HEK293 (cell line): Measurements from ENCODE around the gene TP73.

Experiments used
- CTCF ChIA-PET: fragments of 350-600 bp; formaldehyde crosslinking; extraction: SDS; loops from one replicate; lab custom pipeline; 2021; ENCODE audit warnings: antibody characterized with exemption; lab: Yijun Ruan, JAX
- POLR2A ChIA-PET: fragments of 300-600 bp; formaldehyde crosslinking; extraction: SDS; loops from one replicate; lab custom pipeline; 2020; ENCODE audit warnings: antibody characterized with exemption, inconsistent platforms; lab: Yijun Ruan, JAX
- H3K27ac ChIP-seq: fragments of 200-500 bp; sonication (Bioruptor generic); 2 replicates; pipeline ENCODE4 v1.5.1; 2014; ENCODE audit warnings: low read depth, low read length, control low read depth, inconsistent platforms; ENCODE audit errors: extremely low read depth
- H3K36me3 ChIP-seq, 2 experiments: fragments of 200-500 bp in 1 of 2; sonication (Bioruptor generic) in 1 of 2; 1 replicate in 1 of 2; 2 replicates in 1 of 2; pipeline ENCODE4 v1.5.1; 2014 to 2017; ENCODE audit warnings: inconsistent platforms in 2 of 2, low read length in 2 of 2; ENCODE audit not compliant: control insufficient read depth in 2 of 2, insufficient read depth in 1 of 2
- H3K4me1 ChIP-seq: fragments of 200-500 bp; sonication (Bioruptor generic); 2 replicates; pipeline ENCODE4 v1.5.1; 2014; ENCODE audit warnings: mild to moderate bottlenecking, low read length, inconsistent platforms; ENCODE audit not compliant: control insufficient read depth, insufficient read depth
- H3K4me3 ChIP-seq: 2 replicates; pipeline ENCODE4 v1.5.1; 2011; ENCODE audit warnings: low read depth, mild to moderate bottlenecking, control low read depth, low read length, moderate library complexity
- H3K9me3 ChIP-seq: fragments of 200-500 bp; sonication (Bioruptor generic); 2 replicates; pipeline ENCODE4 v1.5.1; 2014; ENCODE audit warnings: low read depth, low read length, inconsistent platforms; ENCODE audit not compliant: control insufficient read depth, insufficient read depth
- EGR2 ChIP-seq: fragments of 450-650 bp; formaldehyde crosslinking; IDR thresholded peaks from 2 replicates; pipeline ENCODE4 v1.5.1; 2016; ENCODE audit warnings: low read depth, missing biosample characterization, missing genetic modification characterization
- SCRT2 ChIP-seq: fragments of 450-650 bp; formaldehyde crosslinking; IDR thresholded peaks from 2 replicates; pipeline ENCODE4 v1.5.1; 2016; ENCODE audit warnings: missing biosample characterization, missing genetic modification characterization
- ZFHX2 ChIP-seq: fragments of 450-650 bp; formaldehyde crosslinking; conservative IDR thresholded peaks from 2 replicates; pipeline ENCODE4 v1.5.1; 2016; ENCODE audit warnings: missing biosample characterization, missing genetic modification characterization
- ZNF19 ChIP-seq: fragments of 450-650 bp; formaldehyde crosslinking; IDR thresholded peaks from 2 replicates; pipeline ENCODE4; 2016; ENCODE audit warnings: missing biosample characterization, missing genetic modification characterization, low read depth
- ZNF366 ChIP-seq: fragments of 450-650 bp; formaldehyde crosslinking; conservative IDR thresholded peaks from 2 replicates; pipeline ENCODE4 v1.5.1; 2016; ENCODE audit warnings: missing biosample characterization, missing genetic modification characterization
- ZNF510 ChIP-seq: fragments of 450-650 bp; formaldehyde crosslinking; IDR thresholded peaks from 2 replicates; pipeline ENCODE4 v1.5.1; 2018; ENCODE audit warnings: mild to moderate bottlenecking, missing genetic modification characterization, missing biosample characterization; ENCODE audit not compliant: insufficient replicate concordance
- ZNF560 ChIP-seq: fragments of 450-650 bp; formaldehyde crosslinking; IDR thresholded peaks from 2 replicates; pipeline ENCODE4 v1.5.1; 2017; ENCODE audit warnings: missing biosample characterization, missing genetic modification characterization, borderline replicate concordance
- ZNF623 ChIP-seq: fragments of 450-650 bp; formaldehyde crosslinking; IDR thresholded peaks from 2 replicates; pipeline ENCODE4 v1.5.1; 2016; ENCODE audit warnings: missing biosample characterization, missing genetic modification characterization
- ZNF792 ChIP-seq: fragments of 450-650 bp; formaldehyde crosslinking; IDR thresholded peaks from 2 replicates; pipeline ENCODE4 v1.5.1; 2016; ENCODE audit warnings: missing biosample characterization, missing genetic modification characterization
- TF ChIP-seq, protein P1 (sequence below): fragments of 450-650 bp; formaldehyde crosslinking; IDR thresholded peaks from 2 replicates; pipeline ENCODE4 v1.5.1; 2016; ENCODE audit warnings: missing biosample characterization, missing genetic modification characterization, low read depth
- TF ChIP-seq, protein P2 (sequence below): fragments of 450-650 bp; formaldehyde crosslinking; IDR thresholded peaks from 2 replicates; pipeline ENCODE4 v1.5.1; 2016; ENCODE audit warnings: missing biosample characterization, missing genetic modification characterization
- TF ChIP-seq, protein P3 (sequence below): fragments of 450-650 bp; formaldehyde crosslinking; IDR thresholded peaks from 2 replicates; pipeline ENCODE4 v1.5.1; 2016; ENCODE audit warnings: missing biosample characterization, missing genetic modification characterization
- TF ChIP-seq, protein P4 (sequence below): fragments of 450-650 bp; formaldehyde crosslinking; IDR thresholded peaks from 2 replicates; pipeline ENCODE4 v1.5.0; 2017; ENCODE audit warnings: missing biosample characterization, missing genetic modification characterization, borderline replicate concordance
- TF ChIP-seq, protein P5 (sequence below): fragments of 450-650 bp; IDR thresholded peaks from 2 replicates; pipeline ENCODE4 v1.5.1; 2018; ENCODE audit warnings: missing biosample characterization, mild to moderate bottlenecking, missing genetic modification characterization

Gene TP73

DNA sequence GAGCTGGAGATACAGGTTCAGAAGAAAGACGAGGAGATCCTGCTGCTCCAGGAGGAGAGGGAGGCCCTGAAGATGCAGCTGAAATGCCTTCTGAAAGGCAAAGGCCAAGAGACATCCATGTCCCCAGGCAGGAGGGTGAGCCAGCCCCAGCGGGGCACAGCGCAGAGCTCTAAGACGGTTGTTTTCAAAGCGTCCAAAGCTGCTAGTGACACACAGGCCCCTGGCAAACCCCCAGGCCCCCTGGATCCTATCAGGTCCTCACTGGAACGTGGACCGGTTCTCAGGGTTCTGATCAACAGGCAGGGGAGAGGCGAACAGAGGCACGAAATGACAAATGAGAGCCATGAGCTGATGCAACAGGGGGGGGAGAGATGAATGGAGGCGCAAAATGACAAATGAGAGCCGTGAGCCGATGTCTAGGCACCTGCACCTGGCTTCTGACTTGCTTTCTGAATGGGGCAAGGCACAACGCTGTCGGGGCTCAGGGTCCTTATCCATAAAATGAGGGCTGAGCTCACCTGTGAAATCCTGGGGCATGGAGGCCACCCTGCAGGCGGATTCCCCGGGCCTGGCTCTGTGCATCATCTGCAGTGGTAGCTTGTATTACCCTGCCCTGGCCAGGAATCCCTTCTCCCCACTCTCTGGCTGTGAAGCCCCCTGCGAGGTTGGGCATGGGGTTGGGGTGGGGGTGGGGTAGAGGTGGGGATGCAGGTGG, 109.1 kb downstream of the TP73 start (continued):
- TF ChIP-seq ZNF560 (tag by site-specific recombination) = no peak
- TF ChIP-seq SCRT2 = no peak
- no peak for TF ChIP-seq ZNF792

DNA sequence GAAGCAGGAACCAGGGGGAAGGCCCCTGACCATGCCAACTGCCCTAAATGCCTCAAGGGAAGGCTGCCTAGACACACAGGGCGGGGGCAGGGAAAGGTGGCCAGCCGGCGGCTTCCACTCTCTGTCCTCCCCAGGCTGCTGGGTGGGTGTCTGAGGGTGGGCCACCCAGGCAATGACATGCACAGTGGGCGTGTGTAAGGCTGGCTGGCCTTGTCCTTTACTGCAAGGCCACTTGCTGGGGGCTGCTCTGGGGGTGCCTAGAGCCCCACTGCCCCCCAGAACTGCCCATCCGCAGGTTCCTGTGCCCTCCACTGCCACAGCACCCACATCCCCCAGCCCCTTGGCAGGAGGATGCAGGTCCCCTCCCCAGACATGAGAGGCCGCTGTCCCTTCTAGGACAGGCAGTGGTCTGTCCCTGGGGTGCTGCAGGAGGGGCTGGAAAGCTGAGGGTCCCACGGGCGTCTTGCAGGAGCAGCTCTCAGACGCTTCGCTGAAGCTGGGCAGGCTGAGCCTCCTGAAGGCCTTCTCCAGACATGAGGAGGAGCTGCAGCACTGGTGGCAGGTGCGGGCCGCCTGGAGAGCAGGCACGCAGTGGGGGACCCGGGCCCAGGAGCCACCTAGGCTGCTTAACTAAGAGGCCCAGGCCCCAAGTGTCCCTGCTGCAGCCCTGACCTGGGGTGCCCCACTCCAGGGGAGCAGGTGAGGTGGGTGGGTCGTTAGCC, 110.0 kb downstream of the TP73 start:
- CTCF ChIA-PET = no interaction called here
- Histone ChIP-seq H3K4me3 (no peak overlapping the region), H3K4me1 (no peaks in the 10 kb centered on the region), H3K36me3 (no peaks in the 10 kb centered on the region), H3K27ac (no peak overlapping the region)
- TF ChIP-seq, protein P1, sequence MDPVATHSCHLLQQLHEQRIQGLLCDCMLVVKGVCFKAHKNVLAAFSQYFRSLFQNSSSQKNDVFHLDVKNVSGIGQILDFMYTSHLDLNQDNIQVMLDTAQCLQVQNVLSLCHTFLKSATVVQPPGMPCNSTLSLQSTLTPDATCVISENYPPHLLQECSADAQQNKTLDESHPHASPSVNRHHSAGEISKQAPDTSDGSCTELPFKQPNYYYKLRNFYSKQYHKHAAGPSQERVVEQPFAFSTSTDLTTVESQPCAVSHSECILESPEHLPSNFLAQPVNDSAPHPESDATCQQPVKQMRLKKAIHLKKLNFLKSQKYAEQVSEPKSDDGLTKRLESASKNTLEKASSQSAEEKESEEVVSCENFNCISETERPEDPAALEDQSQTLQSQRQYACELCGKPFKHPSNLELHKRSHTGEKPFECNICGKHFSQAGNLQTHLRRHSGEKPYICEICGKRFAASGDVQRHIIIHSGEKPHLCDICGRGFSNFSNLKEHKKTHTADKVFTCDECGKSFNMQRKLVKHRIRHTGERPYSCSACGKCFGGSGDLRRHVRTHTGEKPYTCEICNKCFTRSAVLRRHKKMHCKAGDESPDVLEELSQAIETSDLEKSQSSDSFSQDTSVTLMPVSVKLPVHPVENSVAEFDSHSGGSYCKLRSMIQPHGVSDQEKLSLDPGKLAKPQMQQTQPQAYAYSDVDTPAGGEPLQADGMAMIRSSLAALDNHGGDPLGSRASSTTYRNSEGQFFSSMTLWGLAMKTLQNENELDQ (tag by site-specific recombination) = no peak
- TF ChIP-seq ZFHX2 (0 out of 2 replicates have a peak, but pooled peaks have one; percentile 11), EGR2 (tag by site-specific recombination) (0 out of 2 replicates have a peak, but pooled peaks have one; percentile 18)
- TF ChIP-seq, all 188 proteins: peak for 2
- no peaks in the 10 kb centered on the region for H3K9me3 ChIP-seq
- POLR2A ChIA-PET = no interaction called here

DNA sequence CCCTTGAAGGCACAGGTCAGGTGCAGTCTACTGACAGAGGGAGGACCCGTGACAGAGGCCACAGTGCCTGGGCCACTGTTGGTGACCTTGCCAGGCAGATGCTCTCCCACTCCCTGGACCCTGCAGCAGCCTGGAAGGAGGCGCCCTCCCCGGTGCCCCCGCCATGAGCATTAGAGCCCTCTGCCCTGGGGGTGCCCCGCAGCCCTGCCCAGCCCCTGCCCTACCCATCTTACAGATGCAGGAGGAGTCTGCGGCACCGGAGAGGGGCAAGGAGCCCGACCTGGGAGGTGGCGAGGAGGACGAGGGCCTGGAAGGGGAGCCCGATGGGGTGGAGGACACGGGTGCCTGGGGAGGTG, 110.5 kb downstream of the TP73 start:
- Histone ChIP-seq H3K36me3 (no peaks in the 10 kb centered on the region), H3K4me1 (no peaks in the 10 kb centered on the region), H3K4me3 (no peak overlapping the region), H3K9me3 (no peaks in the 10 kb centered on the region), H3K27ac (no peak overlapping the region)
- ChIA-PET POLR2A (no interaction called here), CTCF (no interaction called here)
- TF ChIP-seq, protein P2, sequence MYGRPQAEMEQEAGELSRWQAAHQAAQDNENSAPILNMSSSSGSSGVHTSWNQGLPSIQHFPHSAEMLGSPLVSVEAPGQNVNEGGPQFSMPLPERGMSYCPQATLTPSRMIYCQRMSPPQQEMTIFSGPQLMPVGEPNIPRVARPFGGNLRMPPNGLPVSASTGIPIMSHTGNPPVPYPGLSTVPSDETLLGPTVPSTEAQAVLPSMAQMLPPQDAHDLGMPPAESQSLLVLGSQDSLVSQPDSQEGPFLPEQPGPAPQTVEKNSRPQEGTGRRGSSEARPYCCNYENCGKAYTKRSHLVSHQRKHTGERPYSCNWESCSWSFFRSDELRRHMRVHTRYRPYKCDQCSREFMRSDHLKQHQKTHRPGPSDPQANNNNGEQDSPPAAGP = no peak
- TF ChIP-seq ZNF19 (tag by site-specific recombination) = no peak

DNA sequence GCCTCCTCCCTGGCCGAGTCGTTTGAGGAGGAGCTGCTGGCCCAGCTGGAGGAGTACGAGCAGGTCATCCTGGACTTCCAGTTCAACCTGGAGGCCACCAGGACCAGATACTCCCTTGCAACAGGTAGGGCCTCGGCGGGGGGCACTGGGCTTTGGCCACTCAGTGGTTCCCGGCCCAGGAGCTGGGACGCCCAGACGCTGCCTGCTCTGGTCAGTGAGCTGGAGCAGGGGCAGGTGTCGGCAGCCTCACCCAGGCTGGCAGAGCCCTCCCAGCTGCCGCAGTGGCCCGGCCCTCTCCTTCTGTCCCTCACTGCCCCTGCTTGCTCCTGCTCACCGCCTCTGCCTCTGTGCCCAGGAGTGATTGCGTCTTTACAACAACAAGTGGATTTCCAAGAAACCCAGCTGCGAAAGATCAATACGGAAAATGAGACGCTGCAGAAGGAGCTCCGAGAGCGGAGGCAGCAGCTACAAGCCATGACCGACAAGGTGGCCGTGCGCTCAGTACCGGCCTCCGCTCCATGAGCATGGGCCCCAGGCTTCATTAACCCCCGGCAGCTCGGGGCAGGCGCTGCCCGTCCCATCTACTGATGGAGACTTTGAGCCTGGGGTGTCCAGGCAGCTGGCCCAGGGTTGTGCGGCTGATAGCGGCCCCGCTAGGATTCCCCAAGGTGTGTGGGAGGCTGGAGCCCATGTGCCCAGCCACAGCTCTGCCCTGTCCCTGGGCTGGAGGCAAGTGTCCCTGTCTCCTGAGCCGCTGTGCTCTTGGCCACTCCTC, 111.2 kb downstream of the TP73 start:
- no peak overlapping the region for H3K4me3 ChIP-seq
- ChIA-PET CTCF (no interaction called here), POLR2A (no interaction called here)
- H3K36me3 ChIP-seq = no peaks in the 10 kb centered on the region
- H3K9me3 ChIP-seq = no peaks in the 10 kb centered on the region
- H3K4me1 ChIP-seq = no peaks in the 10 kb centered on the region
- 0 out of 2 replicates have a peak, but pooled peaks have one; percentile 11 for TF ChIP-seq SCRT2
- TF ChIP-seq, protein P3, sequence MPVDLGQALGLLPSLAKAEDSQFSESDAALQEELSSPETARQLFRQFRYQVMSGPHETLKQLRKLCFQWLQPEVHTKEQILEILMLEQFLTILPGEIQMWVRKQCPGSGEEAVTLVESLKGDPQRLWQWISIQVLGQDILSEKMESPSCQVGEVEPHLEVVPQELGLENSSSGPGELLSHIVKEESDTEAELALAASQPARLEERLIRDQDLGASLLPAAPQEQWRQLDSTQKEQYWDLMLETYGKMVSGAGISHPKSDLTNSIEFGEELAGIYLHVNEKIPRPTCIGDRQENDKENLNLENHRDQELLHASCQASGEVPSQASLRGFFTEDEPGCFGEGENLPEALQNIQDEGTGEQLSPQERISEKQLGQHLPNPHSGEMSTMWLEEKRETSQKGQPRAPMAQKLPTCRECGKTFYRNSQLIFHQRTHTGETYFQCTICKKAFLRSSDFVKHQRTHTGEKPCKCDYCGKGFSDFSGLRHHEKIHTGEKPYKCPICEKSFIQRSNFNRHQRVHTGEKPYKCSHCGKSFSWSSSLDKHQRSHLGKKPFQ (tag by site-specific recombination) = no peak
- TF ChIP-seq ZNF366 (tag by site-specific recombination) = no peak
- TF ChIP-seq, protein P4, sequence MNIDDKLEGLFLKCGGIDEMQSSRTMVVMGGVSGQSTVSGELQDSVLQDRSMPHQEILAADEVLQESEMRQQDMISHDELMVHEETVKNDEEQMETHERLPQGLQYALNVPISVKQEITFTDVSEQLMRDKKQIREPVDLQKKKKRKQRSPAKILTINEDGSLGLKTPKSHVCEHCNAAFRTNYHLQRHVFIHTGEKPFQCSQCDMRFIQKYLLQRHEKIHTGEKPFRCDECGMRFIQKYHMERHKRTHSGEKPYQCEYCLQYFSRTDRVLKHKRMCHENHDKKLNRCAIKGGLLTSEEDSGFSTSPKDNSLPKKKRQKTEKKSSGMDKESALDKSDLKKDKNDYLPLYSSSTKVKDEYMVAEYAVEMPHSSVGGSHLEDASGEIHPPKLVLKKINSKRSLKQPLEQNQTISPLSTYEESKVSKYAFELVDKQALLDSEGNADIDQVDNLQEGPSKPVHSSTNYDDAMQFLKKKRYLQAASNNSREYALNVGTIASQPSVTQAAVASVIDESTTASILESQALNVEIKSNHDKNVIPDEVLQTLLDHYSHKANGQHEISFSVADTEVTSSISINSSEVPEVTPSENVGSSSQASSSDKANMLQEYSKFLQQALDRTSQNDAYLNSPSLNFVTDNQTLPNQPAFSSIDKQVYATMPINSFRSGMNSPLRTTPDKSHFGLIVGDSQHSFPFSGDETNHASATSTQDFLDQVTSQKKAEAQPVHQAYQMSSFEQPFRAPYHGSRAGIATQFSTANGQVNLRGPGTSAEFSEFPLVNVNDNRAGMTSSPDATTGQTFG (tag by site-specific recombination) = no peak
- TF ChIP-seq, protein P5, sequence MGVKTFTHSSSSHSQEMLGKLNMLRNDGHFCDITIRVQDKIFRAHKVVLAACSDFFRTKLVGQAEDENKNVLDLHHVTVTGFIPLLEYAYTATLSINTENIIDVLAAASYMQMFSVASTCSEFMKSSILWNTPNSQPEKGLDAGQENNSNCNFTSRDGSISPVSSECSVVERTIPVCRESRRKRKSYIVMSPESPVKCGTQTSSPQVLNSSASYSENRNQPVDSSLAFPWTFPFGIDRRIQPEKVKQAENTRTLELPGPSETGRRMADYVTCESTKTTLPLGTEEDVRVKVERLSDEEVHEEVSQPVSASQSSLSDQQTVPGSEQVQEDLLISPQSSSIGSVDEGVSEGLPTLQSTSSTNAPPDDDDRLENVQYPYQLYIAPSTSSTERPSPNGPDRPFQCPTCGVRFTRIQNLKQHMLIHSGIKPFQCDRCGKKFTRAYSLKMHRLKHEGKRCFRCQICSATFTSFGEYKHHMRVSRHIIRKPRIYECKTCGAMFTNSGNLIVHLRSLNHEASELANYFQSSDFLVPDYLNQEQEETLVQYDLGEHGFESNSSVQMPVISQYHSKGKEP (tag by site-specific recombination) = no peak
- no peak for TF ChIP-seq ZNF510 (tag by site-specific recombination)
- TF ChIP-seq ZNF623 = no peak
- no peak overlapping the region for H3K27ac ChIP-seq
